HepG2 (cell line): ENCODE measurements around the gene KRTAP27-1. TPM values are rescaled to one million over a fixed set of nuclear protein-coding genes. Genes with fewer than 3 reads are reported as not detected.

ENCODE experiments used
- ATAC-seq: fragments of 200-7000 bp; cut with Tn5 transposase; 3 replicates; pipeline ENCODE4 v1.9.1; 2020; ENCODE audit warnings: mild to moderate bottlenecking, moderate library complexity
- BruUV-seq: library from RNA; stranded (reverse); fragments of 400-500 nt; replicated peaks from 2 replicates; lab custom pipeline; 2021; lab: Mats Ljungman, UMichigan
- CTCF ChIA-PET: fragments of 300-600 bp; formaldehyde crosslinking; extraction: SDS; loops from one replicate; lab custom pipeline; 2021; ENCODE audit warnings: low total read pairs, inconsistent platforms, low intra/inter-chr PET ratio; lab: Yijun Ruan, JAX
- POLR2A ChIA-PET: fragments of 350-600 bp; sonication (Branson Sonifier 250); formaldehyde crosslinking; loops from one replicate; lab custom pipeline; 2020; ENCODE audit warnings: antibody characterized with exemption, inconsistent platforms; lab: Yijun Ruan, JAX
- DNase-seq: peaks from one replicate; pipeline ENCODE4 v3.0.0-alpha.2; 2015; ENCODE audit warnings: low spot score
- FAIRE-seq: peaks from 3 replicates; lab custom pipeline; 2011; peaks lifted over from hg19 to GRCh38; lab: Jason Lieb, UNC
- H2AFZ ChIP-seq: one replicate; pipeline ENCODE4 v1.6.1; 2011; ENCODE audit warnings: low read length, inconsistent platforms
- H3K27ac ChIP-seq: fragments of 300-600 bp; 3 replicates; pipeline ENCODE4 v1.8.0; 2011; ENCODE audit warnings: mixed run types, mild to moderate bottlenecking, mixed read lengths, low read length, inconsistent platforms; ENCODE audit not compliant: insufficient read depth; ENCODE audit errors: extremely low read length
- H3K27me3 ChIP-seq, 2 experiments: fragments of 200-600 bp in 1 of 2; 2 replicates in 1 of 2; 3 replicates in 1 of 2; pipeline versions ENCODE4 v1.6.0 to v1.8.0; 2011; ENCODE audit warnings: low read length in 2 of 2, mild to moderate bottlenecking in 2 of 2, moderate library complexity in 2 of 2, inconsistent platforms in 1 of 2; ENCODE audit not compliant: insufficient read depth in 2 of 2, control insufficient read depth in 1 of 2
- H3K36me3 ChIP-seq, 2 experiments: fragments of 200-600 bp in 1 of 2; replicated peaks in 1 of 2; 2 replicates in 1 of 2; 3 replicates in 1 of 2; pipeline versions ENCODE4 v1.5.1 to v1.8.0; 2011; ENCODE audit warnings: low read length in 2 of 2, inconsistent platforms in 1 of 2; ENCODE audit not compliant: insufficient read depth in 2 of 2, control insufficient read depth in 1 of 2
- H3K4me1 ChIP-seq: 2 replicates; pipeline ENCODE4 v1.5.1; 2012; ENCODE audit warnings: low read length, inconsistent platforms; ENCODE audit not compliant: insufficient read depth
- H3K4me2 ChIP-seq: 2 replicates; pipeline ENCODE4 v1.6.0; 2011; ENCODE audit warnings: low read depth, low read length, inconsistent platforms
- H3K4me3 ChIP-seq, 3 experiments: fragments of 200-600 bp in 1 of 3; sonication (generic), shearing (Covaris generic) in 1 of 3; replicated peaks in 1 of 3; 2 replicates each; pipeline ENCODE4 v1.5.1; 2011 to 2016; ENCODE audit warnings: low read length in 3 of 3, inconsistent platforms in 2 of 3, low read depth in 2 of 3, mild to moderate bottlenecking in 2 of 3, control low read depth in 1 of 3, mixed read lengths in 1 of 3; ENCODE audit not compliant: insufficient read depth in 1 of 3
- H3K79me2 ChIP-seq: one replicate; pipeline ENCODE4 v1.6.1; 2011; ENCODE audit warnings: low read length, inconsistent platforms; ENCODE audit not compliant: insufficient read depth
- H3K9ac ChIP-seq: 2 replicates; pipeline ENCODE4 v1.6.0; 2011; ENCODE audit warnings: mild to moderate bottlenecking, low read depth, low read length, inconsistent platforms; ENCODE audit not compliant: insufficient read depth
- H3K9me3 ChIP-seq: 2 replicates; pipeline ENCODE4 v1.5.1; 2012; ENCODE audit warnings: mild to moderate bottlenecking, low read length
- H4K20me1 ChIP-seq: 2 replicates; pipeline ENCODE4 v1.6.0; 2011; ENCODE audit warnings: inconsistent platforms, mild to moderate bottlenecking, low read length, moderate library complexity; ENCODE audit not compliant: insufficient read depth
- FIP1L1 ChIP-seq: fragments of 200-400 bp; formaldehyde crosslinking; IDR thresholded peaks from 2 replicates; pipeline ENCODE4 v1.6.1; 2018; ENCODE audit warnings: low read depth, mild to moderate bottlenecking, low read length, moderate library complexity, borderline replicate concordance; ENCODE audit not compliant: insufficient read depth
- FOXA3 ChIP-seq: IDR thresholded peaks from 2 replicates; pipeline ENCODE4 v1.6.1; 2016; ENCODE audit warnings: missing genetic modification reagents, missing compliant biosample characterization
- JUNB ChIP-seq: sonication (generic); formaldehyde crosslinking; IDR thresholded peaks from 2 replicates; pipeline ENCODE4 v1.8.0; 2022; ENCODE audit warnings: missing genetic modification reagents, mild to moderate bottlenecking, borderline replicate concordance
- KDM6A ChIP-seq: IDR thresholded peaks from 2 replicates; pipeline ENCODE4 v1.6.1; 2016; ENCODE audit warnings: low read depth
- KLF13 ChIP-seq: sonication (generic); formaldehyde crosslinking; IDR thresholded peaks from 2 replicates; pipeline ENCODE4 v1.4.0; 2020; ENCODE audit warnings: mild to moderate bottlenecking, missing genetic modification reagents
- MAF1 ChIP-seq: sonication (generic); formaldehyde crosslinking; IDR thresholded peaks from 2 replicates; pipeline ENCODE4 v1.5.0; 2020; ENCODE audit warnings: missing genetic modification reagents, borderline replicate concordance
- MAFG ChIP-seq: sonication (generic); formaldehyde crosslinking; IDR thresholded peaks from 2 replicates; pipeline ENCODE4 v1.5.1; 2020; ENCODE audit warnings: mild to moderate bottlenecking, missing genetic modification reagents
- MIER3 ChIP-seq: IDR thresholded peaks from 2 replicates; pipeline ENCODE4 v1.6.1; 2016; ENCODE audit warnings: missing compliant biosample characterization, borderline replicate concordance
- MTA1 ChIP-seq: sonication (generic); formaldehyde crosslinking; IDR thresholded peaks from 2 replicates; pipeline ENCODE4 v1.4.0; 2020; ENCODE audit warnings: missing genetic modification reagents, mild to moderate bottlenecking, borderline replicate concordance
- PRPF4 ChIP-seq: fragments of 200-400 bp; formaldehyde crosslinking; IDR thresholded peaks from 2 replicates; pipeline ENCODE4 v1.6.1; 2016; ENCODE audit warnings: low read length, low read depth; ENCODE audit not compliant: poor library complexity, severe bottlenecking
- SATB2 ChIP-seq: sonication (generic); formaldehyde crosslinking; IDR thresholded peaks from 2 replicates; pipeline ENCODE4 v1.5.0; 2020; ENCODE audit warnings: missing genetic modification reagents
- TGIF2 ChIP-seq: IDR thresholded peaks from 2 replicates; pipeline ENCODE4 v1.6.1; 2016; ENCODE audit warnings: control low read depth, missing compliant biosample characterization
- TP53 ChIP-seq: sonication (generic); formaldehyde crosslinking; conservative IDR thresholded peaks from 2 replicates; pipeline ENCODE4 v1.4.0; 2020; ENCODE audit warnings: missing genetic modification reagents
- ZNF564 ChIP-seq: sonication (generic); formaldehyde crosslinking; IDR thresholded peaks from 2 replicates; pipeline ENCODE4 v1.8.1; 2023; ENCODE audit warnings: mild to moderate bottlenecking, missing genetic modification reagents
- ZNF75D ChIP-seq: sonication (generic); formaldehyde crosslinking; IDR thresholded peaks from 2 replicates; pipeline ENCODE4 v1.8.1; 2023; ENCODE audit warnings: missing genetic modification reagents, mild to moderate bottlenecking, borderline replicate concordance
- ZSCAN31 ChIP-seq: sonication (generic); formaldehyde crosslinking; IDR thresholded peaks from 2 replicates; pipeline ENCODE4 v1.5.0; 2020; ENCODE audit warnings: low read depth, mild to moderate bottlenecking, missing genetic modification reagents
- WGBS: methylation state at CpG from one replicate; pipeline ENCODE4 v1.1.6; 2017; ENCODE audit warnings: low lambda C conversion rate; 5-methylcytosine and 5-hydroxymethylcytosine counted together
- in situ Hi-C: cut with HindIII; loops from 2 replicates; pipeline ENCODE4 v1.10.0; 2017; ENCODE audit warnings: low pct_unique_long_range_greater_than_20kb; ENCODE audit not compliant: extremely low pct_ligation_motif_present
- intact Hi-C: fragments of 100-400 bp; cut with micrococcal nuclease; formaldehyde crosslinking; loops from one replicate; pipeline ENCODE4 v1.10.0; 2022; ENCODE audit not compliant: unreplicated experiment
- polyA plus RNA-seq, 8 experiments: library from polyadenylated mRNA; depleted of rRNA in 3 of 8; stranded (reverse) in 7 of 8; unstranded in 1 of 8; fragments of >200 nt; fragmentation: Illumina TruSeq in 4 of 8; extraction: Trizol in 4 of 8; gene quantifications; 2 replicates each; pipeline versions ENCODE4 v1.2.1 to v1.2.3, GENCODE V29; 2011 to 2016; ENCODE audit warnings: low read depth in 4 of 8, missing spikeins in 1 of 8, mixed read lengths in 1 of 8; ENCODE audit not compliant: insufficient read depth in 1 of 8
- total RNA-seq, 5 experiments: library from RNA; depleted of rRNA; stranded (reverse); fragments of >200 nt; fragmentation: Illumina TruSeq; extraction: Trizol; gene quantifications; 2 replicates each; pipeline ENCODE4 v1.2.3, GENCODE V29; 2016; ENCODE audit warnings: low read depth in 1 of 5

KRTAP27-1 gene
- total and polyA plus RNA-seq, 2 of the 13 experiments (the other 11 are each of a cell fraction or from before 2014, with no cell fraction given), result not detected

- Histone ChIP-seq H3K27me3 (no peaks in the 10 kb centered on the region), H3K4me2 (no peak overlapping the region), H3K79me2 (no peaks in the 10 kb centered on the region), H4K20me1 (no peaks in the 10 kb centered on the region), H3K4me1 (no peaks in the 10 kb centered on the region), H3K36me3 (no peaks in the 10 kb centered on the region), H2AFZ (no peak overlapping the region), H3K9me3 (peaks cover 73% of the 10 kb centered on the region), H3K9ac (no peak overlapping the region), H3K27ac (no peak overlapping the region), H3K4me3 (no peak overlapping the region)
- in situ Hi-C loops, result loop anchor here (25.0 kb wide), 1 partner anchor 738 kb away; no protein-coding TSS in a partner anchor
- TF ChIP-seq MAF1 (no peak), ZNF75D (CRISPR knock-in tag) (no peak), KDM6A (CRISPR knock-in tag) (no peak), ZNF564 (CRISPR knock-in tag) (no peak), SATB2 (CRISPR knock-in tag) (no peak), TGIF2 (CRISPR knock-in tag) (no peak), PRPF4 (no peak), ZSCAN31 (CRISPR knock-in tag) (no peak), MAFG (CRISPR knock-in tag) (no peak), FIP1L1 (no peak)
- DNase-seq (no peak), ATAC-seq (no peak), FAIRE-seq (no peak)
- ChIA-PET CTCF (no interaction called here), POLR2A (no interaction called here)
- WGBS, result 3% methylated on average over 3 of the region's 3 CpGs
- intact Hi-C loops, result no loop called here
- no TSS peak for BruUV-seq
Measured at GRCh38 chr21:30349572-30349971, 12.1 kb upstream of the KRTAP27-1 start.

- 23% methylated on average over 2 of the region's 4 CpGs for WGBS
- no TSS peak for BruUV-seq
- DNase-seq, result no peak
- CTCF ChIA-PET, result no interaction called here
- TF ChIP-seq JUNB (CRISPR knock-in tag) (no peak), TP53 (no peak), MIER3 (CRISPR knock-in tag) (no peak), FOXA3 (CRISPR knock-in tag) (no peak), KLF13 (CRISPR knock-in tag) (no peak), MTA1 (no peak)
- H3K9me3 ChIP-seq, result peaks cover 73% of the 10 kb centered on the region
- H4K20me1 ChIP-seq, result no peaks in the 10 kb centered on the region
- no peak within 1 kb of the TSS for H2AFZ ChIP-seq
- in situ Hi-C loops (loop anchor here (25.0 kb wide), 1 partner anchor 739 kb away; no protein-coding TSS in a partner anchor), intact Hi-C loops (no loop called here)
- H3K4me1 ChIP-seq, result no peaks in the 10 kb centered on the region
- H3K4me2 ChIP-seq, result no peak within 1 kb of the TSS
- H3K4me3 ChIP-seq, result no peak within 1 kb of the TSS
- POLR2A ChIA-PET, result no interaction called here
- ATAC-seq, result no peak
- no peaks in the 10 kb centered on the region for H3K79me2 ChIP-seq
- no peaks in the 10 kb centered on the region for H3K27me3 ChIP-seq
- FAIRE-seq, result no peak
- no peaks in the 10 kb centered on the region for H3K36me3 ChIP-seq
- no peak within 1 kb of the TSS for H3K9ac ChIP-seq
- H3K27ac ChIP-seq, result no peak within 1 kb of the TSS
Measured at GRCh38 chr21:30348506-30348905, 11.0 kb upstream of the KRTAP27-1 start, which contains the start of gene KRTAP23-1. Gene KRTAP23-1 (minus strand): TSS chr21:30348606. CDS start chr21:30348606, 0 bp downstream.
